Mesendoderm (in vitro differentiated cells): ENCODE data around the gene RALGAPB.

Experiments
- DNase-seq: peaks from one replicate; pipeline ENCODE4 v3.0.0; 2013
- H2AK5ac ChIP-seq: 2 replicates; pipeline ENCODE4 v1.6.1; 2013; ENCODE audit warnings: low read length, inconsistent platforms
- H2BK120ac ChIP-seq: 2 replicates; pipeline ENCODE4 v1.6.1; 2013; ENCODE audit warnings: low read depth, mild to moderate bottlenecking, low read length, moderate library complexity, mixed read lengths
- H2BK15ac ChIP-seq: replicated peaks from 2 replicates; pipeline ENCODE4 v1.6.1; 2013; ENCODE audit warnings: low read depth, mild to moderate bottlenecking, moderate library complexity
- H2BK5ac ChIP-seq: 2 replicates; pipeline ENCODE4 v1.6.1; 2013; ENCODE audit warnings: low read length, inconsistent platforms
- H3K18ac ChIP-seq: 2 replicates; pipeline ENCODE4 v1.6.1; 2013; ENCODE audit warnings: mild to moderate bottlenecking, low read length, mixed read lengths
- H3K23ac ChIP-seq: one replicate; pipeline ENCODE4 v1.6.1; 2013; ENCODE audit warnings: low read length
- H3K27ac ChIP-seq: 2 replicates; pipeline ENCODE4 v1.5.1; 2013; ENCODE audit warnings: low read depth, mild to moderate bottlenecking, inconsistent platforms, low read length, moderate library complexity
- H3K27me3 ChIP-seq: 2 replicates; pipeline ENCODE4 v1.6.1; 2013; ENCODE audit warnings: low read length, control low read depth, mild to moderate bottlenecking, inconsistent platforms; ENCODE audit not compliant: insufficient read depth, poor library complexity
- H3K36me3 ChIP-seq: 2 replicates; pipeline ENCODE4 v1.6.1; 2013; ENCODE audit warnings: low read length, inconsistent platforms; ENCODE audit not compliant: control insufficient read depth, insufficient read depth
- H3K4ac ChIP-seq: one replicate; pipeline ENCODE4 v1.6.1; 2013; ENCODE audit warnings: low read depth, mild to moderate bottlenecking, low read length, moderate library complexity
- H3K4me1 ChIP-seq: 2 replicates; pipeline ENCODE4 v1.6.1; 2013; ENCODE audit warnings: low read depth, low read length, inconsistent platforms; ENCODE audit not compliant: control insufficient read depth
- H3K4me2 ChIP-seq: 2 replicates; pipeline ENCODE4 v1.6.1; 2013; ENCODE audit warnings: low read length
- H3K4me3 ChIP-seq: 2 replicates; pipeline ENCODE4 v1.5.1; 2013; ENCODE audit warnings: mild to moderate bottlenecking, low read length
- H3K56ac ChIP-seq: one replicate; pipeline ENCODE4 v1.6.1; 2013; ENCODE audit warnings: low read length
- H3K79me1 ChIP-seq: 2 replicates; pipeline ENCODE4 v1.6.1; 2013; ENCODE audit warnings: low read length, inconsistent platforms
- H3K79me2 ChIP-seq: 2 replicates; pipeline ENCODE4 v1.6.1; 2013; ENCODE audit warnings: mild to moderate bottlenecking, low read length; ENCODE audit not compliant: control insufficient read depth, insufficient read depth
- H3K9ac ChIP-seq: 2 replicates; pipeline ENCODE4 v1.6.1; 2013; ENCODE audit warnings: low read length, inconsistent platforms
- H4K5ac ChIP-seq: one replicate; pipeline ENCODE4 v1.6.1; 2013; ENCODE audit warnings: low read length
- H4K8ac ChIP-seq: one replicate; pipeline ENCODE4 v1.6.1; 2013; ENCODE audit warnings: low read depth, mild to moderate bottlenecking, control low read depth, low read length, moderate library complexity
- WGBS: extraction: QIAGEN DNeasy Blood & Tissue Kit; methylation state at CpG from one replicate; pipeline ENCODE4 v1.1.7; 2013; ENCODE audit warnings: low lambda C conversion rate, missing lambda C conversion rate; ENCODE audit not compliant: insufficient coverage; ENCODE audit errors: extremely low coverage; 5-methylcytosine and 5-hydroxymethylcytosine counted together

The RALGAPB gene

GRCh38 chr20:38612751-38613515 lies 140.3 kb downstream of the RALGAPB start:
- Histone ChIP-seq H2AK5ac (peak overlapping the region; percentile 89), H4K5ac (no peak overlapping the region), H3K56ac (peak overlapping the region; percentile 84), H3K4me2 (no peak overlapping the region), H3K79me2 (peaks cover 11% of the 10 kb centered on the region), H4K8ac (no peak overlapping the region), H2BK15ac (no peak overlapping the region), H3K4ac (peak overlapping the region; percentile 40), H3K79me1 (peaks cover 14% of the 10 kb centered on the region), H2BK5ac (peak overlapping the region; percentile 99), H3K4me3 (no peak overlapping the region), H3K4me1 (peaks cover 16% of the 10 kb centered on the region), H3K18ac (peak overlapping the region; percentile 78), H3K9ac (peak overlapping the region; percentile 53), H3K27ac (peak overlapping the region; percentile 58), H3K36me3 (peaks cover 2% of the 10 kb centered on the region), H3K23ac (peak overlapping the region; percentile 59), H2BK120ac (peak overlapping the region; percentile 10), H3K27me3 (no peaks in the 10 kb centered on the region)
- peak; percentile 92 for DNase-seq
- no CpG with 5 or more reads among the region's 5 CpGs for whole genome bisulfite sequencing

- Histone ChIP-seq H3K4me3 (no peak overlapping the region), H3K9ac (no peak overlapping the region), H3K27me3 (no peaks in the 10 kb centered on the region), H3K56ac (no peak overlapping the region), H3K79me1 (peaks cover 9% of the 10 kb centered on the region), H3K27ac (no peak overlapping the region), H4K8ac (no peak overlapping the region), H3K36me3 (peaks cover 2% of the 10 kb centered on the region), H3K4me1 (peaks cover 7% of the 10 kb centered on the region), H3K4ac (no peak overlapping the region), H3K23ac (no peak overlapping the region), H4K5ac (no peak overlapping the region), H2BK120ac (no peak overlapping the region), H2BK15ac (no peak overlapping the region), H3K18ac (no peak overlapping the region), H3K4me2 (no peak overlapping the region), H2BK5ac (no peak overlapping the region), H2AK5ac (no peak overlapping the region), H3K79me2 (peaks cover 8% of the 10 kb centered on the region)
- WGBS, result no CpG with 5 or more reads among the region's 15 CpGs
- no peak for DNase-seq
Measured at GRCh38 chr20:38615283-38615682, 142.6 kb downstream of the RALGAPB start.

- Histone ChIP-seq H3K56ac (no peak overlapping the region), H3K4me2 (no peak overlapping the region), H3K23ac (no peak overlapping the region), H2BK120ac (no peak overlapping the region), H3K18ac (no peak overlapping the region), H2AK5ac (no peak overlapping the region), H4K8ac (no peak overlapping the region), H3K79me2 (peaks cover 8% of the 10 kb centered on the region), H2BK5ac (no peak overlapping the region), H3K79me1 (peaks cover 9% of the 10 kb centered on the region), H3K4me1 (peaks cover 11% of the 10 kb centered on the region), H3K4me3 (no peak overlapping the region), H3K27ac (no peak overlapping the region), H3K27me3 (no peaks in the 10 kb centered on the region), H2BK15ac (no peak overlapping the region), H3K4ac (no peak overlapping the region), H3K36me3 (peaks cover 2% of the 10 kb centered on the region), H3K9ac (no peak overlapping the region), H4K5ac (no peak overlapping the region)
- no CpG with 5 or more reads among the region's 4 CpGs for WGBS
- DNase-seq, result no peak
Measured at GRCh38 chr20:38616457-38616856, 143.8 kb downstream of the RALGAPB start.

- Histone ChIP-seq H3K27me3 (no peaks in the 10 kb centered on the region), H3K4me2 (no peak overlapping the region), H3K18ac (no peak overlapping the region), H4K8ac (no peak overlapping the region), H3K4ac (peak overlapping the region; percentile 5), H3K79me2 (peaks cover 8% of the 10 kb centered on the region), H3K56ac (peak overlapping the region; percentile 26), H2AK5ac (no peak overlapping the region), H2BK120ac (no peak overlapping the region), H3K36me3 (peaks cover 2% of the 10 kb centered on the region), H2BK15ac (no peak overlapping the region), H2BK5ac (no peak overlapping the region), H3K23ac (no peak overlapping the region), H3K27ac (no peak overlapping the region), H3K9ac (no peak overlapping the region), H3K4me3 (no peak overlapping the region), H3K79me1 (peaks cover 9% of the 10 kb centered on the region), H3K4me1 (peaks cover 11% of the 10 kb centered on the region), H4K5ac (no peak overlapping the region)
- DNase-seq, result peak; percentile 88
- WGBS, result no CpG with 5 or more reads among the region's 16 CpGs
Measured at GRCh38 chr20:38617011-38617829, 144.6 kb downstream of the RALGAPB start.

GRCh38 chr20:38617830-38618196 lies 145.2 kb downstream of the RALGAPB start:
- H3K79me2 ChIP-seq, result peaks cover 8% of the 10 kb centered on the region
- no peak overlapping the region for H3K4me2 ChIP-seq
- no peak overlapping the region for H2BK5ac ChIP-seq
- H4K8ac ChIP-seq, result no peak overlapping the region
- no CpG with 5 or more reads among the region's 4 CpGs for WGBS
- no peak overlapping the region for H3K18ac ChIP-seq
- H2BK120ac ChIP-seq, result no peak overlapping the region
- DNase-seq, result no peak
- no peak overlapping the region for H2AK5ac ChIP-seq
- H3K27me3 ChIP-seq, result no peaks in the 10 kb centered on the region
- no peak overlapping the region for H3K4me3 ChIP-seq
- H3K27ac ChIP-seq, result no peak overlapping the region
- peaks cover 11% of the 10 kb centered on the region for H3K79me1 ChIP-seq
- no peak overlapping the region for H2BK15ac ChIP-seq
- no peak overlapping the region for H4K5ac ChIP-seq
- H3K36me3 ChIP-seq, result peaks cover 2% of the 10 kb centered on the region
- H3K4ac ChIP-seq, result no peak overlapping the region
- no peak overlapping the region for H3K56ac ChIP-seq
- peaks cover 11% of the 10 kb centered on the region for H3K4me1 ChIP-seq
- no peak overlapping the region for H3K23ac ChIP-seq
- H3K9ac ChIP-seq, result no peak overlapping the region
